Stimulated activated CD8-positive, alpha-beta memory T cell treated with anti-CD3 and anti-CD28 coated beads, Interleukin-4, amount 100 ng/mL, for 48 hours (primary cell): ENCODE data around the gene ZNF503.

Experiments
- DNase-seq: peaks from one replicate; pipeline ENCODE4 v3.0.0-alpha.2; 2020

Gene ZNF503, protein sequence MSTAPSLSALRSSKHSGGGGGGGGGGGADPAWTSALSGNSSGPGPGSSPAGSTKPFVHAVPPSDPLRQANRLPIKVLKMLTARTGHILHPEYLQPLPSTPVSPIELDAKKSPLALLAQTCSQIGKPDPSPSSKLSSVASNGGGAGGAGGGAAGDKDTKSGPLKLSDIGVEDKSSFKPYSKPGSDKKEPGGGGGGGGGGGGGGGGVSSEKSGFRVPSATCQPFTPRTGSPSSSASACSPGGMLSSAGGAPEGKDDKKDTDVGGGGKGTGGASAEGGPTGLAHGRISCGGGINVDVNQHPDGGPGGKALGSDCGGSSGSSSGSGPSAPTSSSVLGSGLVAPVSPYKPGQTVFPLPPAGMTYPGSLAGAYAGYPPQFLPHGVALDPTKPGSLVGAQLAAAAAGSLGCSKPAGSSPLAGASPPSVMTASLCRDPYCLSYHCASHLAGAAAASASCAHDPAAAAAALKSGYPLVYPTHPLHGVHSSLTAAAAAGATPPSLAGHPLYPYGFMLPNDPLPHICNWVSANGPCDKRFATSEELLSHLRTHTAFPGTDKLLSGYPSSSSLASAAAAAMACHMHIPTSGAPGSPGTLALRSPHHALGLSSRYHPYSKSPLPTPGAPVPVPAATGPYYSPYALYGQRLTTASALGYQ

DNA sequence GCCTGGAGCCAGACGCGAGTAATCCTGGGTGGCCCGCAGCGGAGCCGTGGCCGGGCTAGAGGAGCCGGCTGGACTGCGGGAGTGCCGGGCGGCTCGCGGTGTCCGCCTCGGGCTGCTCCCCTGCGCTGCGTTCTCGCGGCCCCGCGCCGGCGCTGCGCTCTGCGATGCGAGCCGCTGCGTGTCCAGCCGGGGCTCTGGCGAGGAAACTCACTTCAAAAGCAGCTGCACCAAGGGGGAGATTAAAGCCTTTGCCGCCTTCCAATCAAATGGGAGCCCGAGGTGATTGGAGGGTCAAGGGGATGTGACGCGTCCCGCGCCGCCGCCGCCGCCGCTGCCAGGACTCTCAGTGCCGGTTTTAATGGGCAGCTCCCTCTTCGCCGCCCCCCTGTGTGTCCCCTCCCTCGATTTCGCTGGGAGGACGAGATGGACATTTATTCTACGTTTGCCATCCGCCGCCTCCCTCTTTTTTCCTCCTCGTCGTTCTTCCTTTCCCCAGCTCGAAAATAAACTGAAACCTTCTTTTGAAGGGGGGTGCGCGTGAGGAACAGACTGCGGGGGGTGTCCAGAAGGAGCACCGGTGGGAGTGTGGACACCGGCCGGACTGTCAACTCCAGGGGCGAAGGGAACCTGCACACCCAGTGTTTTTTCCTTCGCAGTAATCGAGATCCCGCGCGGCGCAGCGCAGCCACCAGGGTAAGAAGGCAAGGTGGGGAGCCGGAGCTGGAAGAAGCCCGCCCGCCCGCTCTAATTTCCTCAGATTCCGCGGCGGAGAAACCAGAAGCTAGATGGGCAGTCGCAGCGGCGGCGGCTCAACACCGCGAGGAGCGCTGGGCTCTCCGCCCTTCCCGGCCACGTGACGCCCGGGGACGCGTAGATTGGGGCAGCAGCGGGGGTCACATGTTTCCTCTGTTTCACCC, at the start of gene ZNF503:
TSS of gene ZNF503 (minus strand) at position 196 of the 917 bp plus-strand sequence. CDS start 345 bp downstream, outside the sequence.
- peak; percentile 74 for DNase-seq

DNA sequence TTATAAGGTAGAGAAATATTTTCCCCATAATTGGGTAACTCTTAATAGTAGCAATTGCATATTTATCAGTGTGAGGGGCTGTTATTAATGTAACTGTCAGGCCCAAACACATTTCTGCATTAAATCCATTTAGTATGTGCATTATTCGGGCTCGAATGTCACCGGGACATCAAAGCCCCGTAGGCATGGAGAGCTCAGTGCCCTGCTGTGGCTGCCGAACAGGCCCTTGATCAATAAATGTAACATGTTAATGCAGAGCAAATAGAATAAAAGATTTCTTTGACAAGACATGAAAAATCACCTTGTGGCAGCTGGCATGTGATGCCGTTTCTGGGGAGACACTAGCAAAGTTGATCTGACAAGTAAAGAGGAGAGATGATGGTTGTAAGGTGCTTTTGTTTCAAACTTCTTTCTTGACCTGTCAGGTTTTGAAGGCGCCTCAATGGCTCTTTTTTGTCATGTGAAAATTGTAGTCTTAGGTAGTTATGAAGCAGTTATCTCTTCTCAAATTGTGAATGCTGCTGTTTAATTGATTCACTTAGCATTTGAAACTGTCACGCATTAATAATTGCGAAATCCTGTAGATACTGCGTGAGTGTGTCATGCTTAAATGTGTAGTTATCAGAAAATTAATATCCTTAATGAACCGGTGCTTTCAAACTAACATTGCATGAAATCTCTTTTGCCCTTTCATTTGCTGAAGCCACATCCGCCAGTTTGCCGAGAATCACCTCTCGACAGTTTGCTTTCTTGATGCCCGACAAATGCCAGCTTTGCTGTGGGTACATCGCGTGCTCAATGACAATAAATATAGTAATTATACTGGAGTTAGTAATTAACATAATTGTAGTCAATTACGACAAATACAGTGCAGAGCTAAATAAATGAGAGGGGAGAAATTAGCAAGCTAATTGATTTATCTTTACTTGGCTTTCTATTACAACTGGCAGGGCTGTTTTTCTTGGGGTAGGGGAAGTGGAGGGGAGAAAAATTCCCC, 49.4 kb upstream of the ZNF503 start:
- no peak for DNase-seq

DNA sequence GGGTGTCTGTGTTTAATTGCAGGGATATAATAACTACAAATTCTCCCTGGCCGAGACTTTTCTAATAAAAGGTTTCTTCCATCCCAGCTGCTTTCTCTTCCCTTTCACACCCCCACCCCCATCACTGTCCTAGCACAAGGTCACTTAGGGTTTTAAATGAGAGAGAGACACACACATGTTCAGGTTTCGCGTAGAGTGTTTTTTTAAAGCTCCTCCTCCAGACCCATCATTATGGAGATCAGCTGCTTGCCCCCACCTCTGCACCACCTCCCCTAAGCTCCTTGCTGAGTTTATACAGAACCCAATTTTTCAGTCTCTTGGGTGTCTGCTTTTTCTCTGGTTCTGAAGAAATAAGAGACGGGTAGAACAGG, 48.5 kb upstream of the ZNF503 start:
- no peak for DNase-seq

DNA sequence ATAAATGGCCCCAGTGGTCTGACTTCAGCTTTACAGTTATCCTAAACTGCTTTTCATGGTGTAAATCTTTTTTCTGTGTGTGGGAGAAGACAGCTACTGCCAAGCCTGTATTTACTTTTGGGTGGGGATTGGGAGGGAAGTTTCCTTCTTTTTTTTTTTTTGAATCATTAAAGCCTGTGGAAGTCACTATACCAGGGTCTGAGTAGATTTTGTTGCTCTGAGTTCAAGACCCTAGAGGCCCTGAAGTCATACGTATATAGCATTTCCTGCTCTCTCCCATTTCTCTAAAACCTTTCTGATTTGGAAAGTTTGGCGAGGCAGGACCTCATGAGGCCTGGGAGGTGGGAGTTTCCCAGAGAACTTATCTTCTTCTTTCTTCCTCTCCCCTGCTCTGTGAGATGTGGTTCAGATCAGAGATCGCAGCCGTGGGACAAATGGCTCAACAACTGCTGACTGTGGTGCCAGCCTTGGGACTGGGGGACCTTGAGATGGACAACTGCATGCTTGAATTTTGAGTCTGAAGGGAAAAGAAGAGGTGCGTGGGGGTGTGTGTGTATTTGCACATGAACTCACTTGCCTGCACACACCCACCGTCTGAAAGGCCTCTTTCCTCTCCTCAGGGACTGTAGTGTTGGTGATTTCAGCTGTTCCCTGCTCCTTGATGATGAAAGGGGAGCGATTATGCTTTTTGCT, 48.0 kb upstream of the ZNF503 start:
- no peak for DNase-seq

DNA sequence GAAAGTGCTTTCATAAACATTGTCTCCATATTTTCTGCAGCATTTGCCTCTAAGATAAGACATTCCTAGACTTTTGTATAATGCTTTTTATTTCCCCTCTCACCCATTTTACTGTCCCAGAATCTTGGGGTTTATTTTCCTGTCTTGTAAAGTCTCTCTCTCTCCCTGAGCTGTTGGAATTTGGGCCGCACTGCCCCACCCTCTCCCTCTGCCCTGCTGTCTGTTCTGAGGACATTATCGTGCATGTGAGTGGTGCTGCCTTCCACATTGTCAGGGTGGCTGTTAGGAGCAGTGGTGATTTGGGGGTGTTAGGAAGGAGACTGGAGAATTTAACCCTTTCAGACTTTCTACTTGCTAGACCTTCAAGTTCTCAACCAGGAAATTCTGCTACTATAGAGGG, 46.6 kb upstream of the ZNF503 start:
- no peak for DNase-seq

DNA sequence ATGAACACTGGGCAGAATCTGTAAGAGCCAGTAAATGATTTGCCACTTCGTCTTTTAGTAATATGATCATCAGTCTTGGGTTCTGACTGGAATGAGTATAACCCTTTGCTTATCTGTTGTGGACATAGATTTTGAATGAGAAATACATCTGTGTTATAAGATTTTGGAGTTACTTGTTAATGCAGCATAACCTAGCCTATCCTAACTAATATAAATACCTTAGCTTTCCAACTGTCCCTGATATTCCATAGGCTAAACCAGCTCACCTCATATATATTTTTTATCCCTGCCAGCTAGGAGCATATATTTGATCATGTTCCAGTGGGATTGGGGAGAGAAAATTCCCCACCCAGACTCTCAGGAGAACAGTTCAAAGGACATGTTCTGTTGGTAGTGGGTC, 44.9 kb upstream of the ZNF503 start:
- no peak for DNase-seq

DNA sequence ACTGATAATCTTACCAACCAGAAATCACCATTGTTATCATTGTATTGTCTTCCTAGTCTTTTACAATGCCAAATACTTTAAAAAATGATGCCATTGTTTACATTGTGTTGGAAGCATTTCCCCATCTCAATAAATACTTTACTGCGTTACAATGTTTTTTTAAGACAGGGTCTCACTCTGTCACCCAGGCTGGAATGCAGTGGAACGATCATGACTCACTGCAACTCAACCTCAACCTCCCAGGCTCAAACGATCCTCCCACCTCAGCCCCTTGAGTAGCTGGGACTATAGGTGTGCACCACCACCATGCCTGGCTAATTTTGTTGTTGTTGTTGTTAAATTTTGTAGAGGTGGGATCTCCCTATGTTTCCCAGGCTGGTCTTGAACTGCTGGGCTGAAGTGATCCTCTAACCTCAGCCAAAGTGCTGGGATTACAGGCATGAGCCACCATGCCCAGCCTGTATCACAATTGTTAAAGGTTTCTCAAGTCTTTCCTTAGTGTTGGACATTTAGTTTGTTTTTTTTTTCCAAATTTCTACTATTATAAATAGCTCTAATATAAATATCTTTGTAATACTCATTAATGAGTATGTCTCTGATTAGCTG, 43.3 kb upstream of the ZNF503 start:
- DNase-seq: no peak

DNA sequence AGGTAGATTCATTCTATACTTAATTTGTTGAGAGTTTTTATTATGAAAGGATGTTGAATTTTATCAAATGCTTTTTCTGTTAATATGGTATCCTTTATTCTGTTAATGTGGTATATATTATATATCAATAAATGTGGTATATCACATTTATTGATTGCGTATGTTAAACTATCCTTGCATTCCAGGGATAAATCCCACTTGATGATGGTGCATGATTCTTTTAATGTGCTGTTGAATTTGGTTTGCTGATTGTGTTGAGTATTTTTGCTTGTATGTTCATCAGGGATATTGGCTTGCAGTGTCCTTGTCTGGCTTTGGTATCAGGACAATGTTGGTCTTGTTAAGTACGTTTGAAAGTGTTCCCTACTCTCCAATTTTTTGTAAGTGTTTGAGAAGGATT, 41.8 kb upstream of the ZNF503 start:
- no peak for DNase-seq

DNA sequence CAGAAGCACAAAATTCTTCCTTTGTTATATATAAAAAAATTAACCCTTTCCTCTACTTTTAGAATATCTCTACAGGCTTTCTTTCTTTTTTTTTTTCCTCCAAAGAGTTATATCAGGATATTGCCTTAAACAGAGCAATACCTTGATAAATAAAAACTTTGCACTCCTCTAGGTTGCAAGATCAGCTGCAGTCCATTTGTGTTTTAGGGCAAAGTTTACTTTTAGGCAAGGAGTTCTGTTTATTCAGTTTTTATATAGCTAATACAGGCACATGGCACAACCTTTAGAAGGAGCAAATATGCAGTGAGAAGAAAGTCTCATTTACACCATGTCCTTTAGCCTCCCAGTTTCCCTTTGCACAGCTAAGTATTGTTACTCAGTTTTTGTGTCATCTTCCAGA, 40.1 kb upstream of the ZNF503 start:
- no peak for DNase-seq

DNA sequence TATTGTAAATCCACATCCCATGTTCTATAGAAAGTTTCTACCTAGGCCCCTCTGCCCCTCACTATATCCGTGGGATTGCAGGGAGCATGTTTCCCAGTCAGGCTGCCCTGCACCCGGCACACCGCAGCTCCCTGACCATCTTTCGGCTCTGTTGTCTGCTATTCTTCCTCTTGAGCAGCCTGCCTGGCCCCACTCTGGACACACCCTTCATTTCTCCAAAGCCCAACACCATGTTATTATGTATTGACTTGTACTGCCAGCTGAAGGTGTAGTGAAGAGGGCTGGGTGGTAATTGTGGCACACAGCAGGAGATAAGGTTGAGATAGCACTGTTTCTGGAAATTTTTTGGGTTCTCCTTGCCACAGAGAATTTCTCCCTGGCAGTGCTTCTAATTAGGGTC, 39.6 kb upstream of the ZNF503 start:
- DNase-seq: no peak

DNA sequence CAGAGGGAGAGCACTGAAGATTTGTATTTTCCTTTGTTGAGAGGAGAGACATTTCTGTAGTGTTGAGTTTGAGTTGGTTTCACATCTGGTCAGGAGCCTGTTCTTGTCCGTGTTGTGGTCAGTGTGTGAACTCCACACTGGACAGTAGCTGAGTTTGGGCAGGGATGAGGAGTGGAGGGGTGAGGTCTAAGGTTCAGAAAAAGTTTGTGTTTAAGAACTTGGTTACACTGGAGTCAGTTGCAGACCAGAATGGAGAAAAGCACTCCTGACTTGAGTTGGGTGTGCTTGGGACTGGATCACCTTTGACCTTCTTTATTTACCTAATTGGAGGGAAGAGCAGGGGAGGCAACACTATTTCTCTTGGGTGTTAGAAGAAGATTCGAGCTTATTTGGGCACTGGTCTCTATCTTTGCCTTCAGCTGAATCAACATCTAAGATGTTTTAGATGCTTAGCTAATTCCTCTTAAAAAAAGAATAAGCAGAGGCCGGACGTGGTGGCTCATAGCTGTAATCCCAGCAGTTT, 38.8 kb upstream of the ZNF503 start:
- no peak for DNase-seq

DNA sequence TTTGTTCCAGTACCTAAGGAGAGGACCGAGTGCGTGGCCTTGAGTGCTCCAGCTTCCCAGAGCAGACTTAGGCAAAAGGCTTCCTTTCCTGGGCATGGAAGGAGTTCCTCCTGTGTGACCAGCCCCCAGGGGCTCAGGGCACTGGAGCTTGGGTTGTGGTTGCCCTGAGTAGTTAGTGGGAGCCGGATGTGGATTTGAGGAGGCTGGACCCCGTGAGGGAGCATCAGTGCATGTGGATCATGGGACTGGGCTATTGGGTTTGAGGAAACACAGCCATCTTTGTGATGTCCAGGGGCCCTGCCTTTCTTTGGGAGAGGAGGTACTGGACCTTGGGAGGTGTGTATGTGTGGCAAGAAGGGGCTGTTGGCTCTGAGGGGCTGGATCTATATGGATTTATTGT, 38.2 kb upstream of the ZNF503 start:
- DNase-seq: no peak

DNA sequence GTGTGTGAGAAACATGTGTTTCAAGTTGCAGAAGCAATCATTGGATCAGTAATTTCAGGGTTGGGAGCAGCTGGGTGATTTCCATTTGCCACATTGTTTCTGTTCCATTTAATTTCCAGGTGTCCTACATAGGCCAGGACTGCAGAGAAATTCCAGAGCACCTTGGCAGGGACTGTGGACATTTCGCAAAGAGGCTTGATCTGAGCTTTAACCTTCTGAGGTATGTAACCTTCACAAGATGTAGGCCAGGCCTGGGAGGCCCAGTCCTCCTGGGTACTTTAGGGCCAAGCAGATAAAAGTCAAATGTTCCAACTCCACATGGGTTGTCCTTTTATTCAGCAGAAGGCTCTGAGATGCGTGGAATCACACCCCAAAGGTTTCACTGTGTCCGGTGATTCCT, 36.7 kb upstream of the ZNF503 start:
- DNase-seq: no peak

DNA sequence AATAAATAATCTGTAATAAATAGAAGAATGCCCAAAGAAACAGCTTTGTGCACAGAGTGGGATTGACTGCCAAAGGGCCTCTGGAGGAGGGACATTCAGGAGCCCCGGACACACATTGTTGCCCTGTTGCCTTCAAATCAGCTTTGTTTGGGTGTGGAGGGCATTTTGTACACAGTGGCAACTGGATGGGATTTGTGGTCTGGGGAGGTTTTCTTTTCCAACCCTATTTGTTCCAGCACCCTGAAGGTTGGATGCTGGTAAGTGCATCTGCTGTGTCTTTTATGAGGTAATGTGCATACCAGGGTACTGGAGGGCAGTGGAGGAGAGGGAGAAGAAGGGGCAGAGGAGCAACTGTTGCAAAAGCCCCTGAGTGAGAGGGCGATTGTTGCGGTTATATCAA, 36.1 kb upstream of the ZNF503 start:
- no peak for DNase-seq

DNA sequence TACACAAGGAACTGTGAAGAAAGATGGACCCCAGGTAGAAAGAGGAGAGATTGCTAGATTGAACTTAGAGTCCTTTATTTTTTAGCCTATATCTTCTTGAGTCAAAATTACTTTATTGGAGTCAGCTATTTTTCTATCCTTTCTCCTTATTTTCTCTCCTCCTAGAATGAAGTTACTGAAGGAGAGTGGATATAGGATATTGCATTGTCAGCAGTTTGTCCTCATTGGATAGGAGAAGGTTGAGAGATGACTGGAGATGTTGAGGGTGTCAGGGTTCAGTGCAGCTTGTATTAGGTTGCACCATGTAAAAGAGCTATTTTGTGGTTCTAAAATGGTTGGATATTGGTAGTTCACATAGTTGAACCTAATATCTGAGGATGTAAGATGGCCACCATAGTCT, 35.3 kb upstream of the ZNF503 start:
- no peak for DNase-seq

DNA sequence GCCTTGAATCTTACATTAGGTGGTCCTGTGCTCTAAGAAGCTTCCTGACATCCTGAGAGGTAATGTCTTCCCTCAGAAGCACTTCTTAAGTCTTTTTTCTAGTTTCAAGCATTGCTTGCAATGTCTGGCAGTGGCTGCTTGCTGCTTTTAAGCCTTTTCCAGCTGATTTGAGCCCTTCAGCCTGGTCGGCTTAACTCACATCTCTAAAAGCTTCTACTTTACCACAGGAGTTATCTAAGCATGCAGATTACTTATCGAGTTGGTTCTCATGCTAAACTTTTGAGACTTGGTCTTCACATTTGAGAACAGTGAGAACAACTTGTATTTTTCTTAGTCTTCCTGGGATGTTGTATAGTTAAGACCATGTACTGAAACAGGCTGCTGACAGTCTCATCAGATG, 33.7 kb upstream of the ZNF503 start:
- no peak for DNase-seq

DNA sequence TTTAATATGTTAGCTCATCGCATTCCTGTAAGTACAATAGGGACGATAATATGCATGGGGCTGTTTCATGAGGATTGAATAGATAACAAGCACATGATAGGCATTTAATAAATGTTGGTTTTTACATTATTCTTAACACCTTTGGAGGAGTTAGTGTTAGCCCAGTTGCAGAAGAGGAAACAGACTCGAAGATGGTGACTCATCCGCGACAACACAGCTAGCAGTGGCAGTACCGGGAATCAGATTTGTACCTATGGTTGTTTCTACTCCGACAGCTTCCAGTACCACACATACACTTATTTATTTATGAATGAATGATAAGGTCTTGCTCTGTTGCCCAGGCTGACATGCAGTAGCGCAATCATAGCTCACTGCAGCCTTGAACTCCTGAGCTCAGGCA, 32.7 kb upstream of the ZNF503 start:
- no peak for DNase-seq

DNA sequence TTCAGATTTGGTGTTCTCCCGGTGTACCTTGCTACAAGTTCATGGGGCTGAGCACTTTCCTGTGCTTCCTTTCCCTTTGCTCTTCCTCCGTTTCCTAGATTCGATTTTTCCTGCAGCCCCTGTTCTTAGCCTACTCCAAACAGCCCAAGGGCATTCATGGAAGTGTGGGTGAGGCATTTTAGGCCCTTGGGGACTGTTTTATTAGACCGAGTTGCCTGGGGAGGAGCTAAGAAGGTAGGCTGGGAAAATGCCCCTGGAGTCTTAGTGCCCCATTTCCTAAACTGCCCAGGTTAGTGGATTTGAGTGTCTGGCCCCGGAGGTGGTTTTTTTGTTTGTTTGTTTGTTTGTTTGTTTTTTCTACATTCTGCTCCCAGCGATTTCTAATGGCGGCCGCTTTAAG, 31.7 kb upstream of the ZNF503 start:
- DNase-seq: no peak

DNA sequence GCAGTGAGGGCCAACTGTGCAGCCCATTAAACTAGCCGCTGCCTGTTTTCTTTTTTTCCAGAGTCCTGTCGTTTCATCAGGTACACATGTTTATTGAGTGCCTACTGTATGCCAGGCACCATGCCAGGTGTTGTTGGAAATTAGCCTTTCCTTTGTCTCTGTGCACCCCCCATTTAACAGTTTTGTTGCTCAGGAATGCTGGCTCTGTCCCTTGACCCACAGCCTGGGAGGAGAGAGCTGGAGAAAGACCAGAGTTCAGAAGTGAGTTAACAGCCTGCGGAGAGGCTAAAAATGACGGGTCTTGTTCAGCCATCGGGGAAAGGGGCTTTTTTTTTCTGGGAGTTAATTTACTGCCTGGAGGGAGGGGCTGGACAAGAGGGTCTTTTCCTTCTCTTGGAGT, 31.2 kb upstream of the ZNF503 start:
- DNase-seq: no peak

DNA sequence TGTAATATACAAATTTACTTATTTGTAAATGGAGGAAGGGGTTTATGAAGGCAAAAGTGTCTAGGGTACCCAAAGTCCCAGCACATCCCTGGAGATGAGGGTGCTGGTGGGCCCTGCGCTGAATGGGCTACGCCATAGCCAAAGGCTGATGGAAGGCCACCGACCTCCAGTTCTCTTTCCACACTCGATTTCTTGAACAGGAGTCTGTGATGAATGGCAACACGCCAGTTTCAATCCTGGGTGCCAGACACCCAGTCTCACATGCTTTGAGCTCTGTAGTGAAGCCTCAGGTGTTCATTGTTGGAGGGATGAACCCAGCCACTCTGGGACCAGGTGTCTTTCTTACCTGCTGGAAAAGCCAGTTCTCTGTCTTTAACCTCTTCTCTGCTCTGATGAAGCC, 30.6 kb upstream of the ZNF503 start:
- no peak for DNase-seq
